H9 (cell line): Measurements from ENCODE around the gene GLCE. TPM values are rescaled to one million over a fixed set of nuclear protein-coding genes. Genes with fewer than 3 reads are reported as not detected.

Experiments
- DNase-seq: peaks from one replicate; pipeline ENCODE4 v3.0.0-alpha.2; 2017
- H2AFZ ChIP-seq: one replicate; pipeline ENCODE4 v1.6.1; 2013; ENCODE audit warnings: mild to moderate bottlenecking, low read length, control low read depth, moderate library complexity
- H2AK5ac ChIP-seq: 2 replicates; pipeline ENCODE4 v1.6.1; 2013; ENCODE audit warnings: low read length, control low read depth, mixed read lengths; ENCODE audit not compliant: insufficient read length
- H2BK120ac ChIP-seq: one replicate; pipeline ENCODE4 v1.6.1; 2013; ENCODE audit warnings: low read depth, mild to moderate bottlenecking, low read length, control low read depth, inconsistent platforms; ENCODE audit not compliant: poor library complexity, severe bottlenecking
- H2BK12ac ChIP-seq: 2 replicates; pipeline ENCODE4 v1.6.1; 2013; ENCODE audit warnings: low read length, control low read depth, mixed read lengths, low read depth; ENCODE audit not compliant: insufficient read length
- H2BK15ac ChIP-seq: 2 replicates; pipeline ENCODE4 v1.6.1; 2013; ENCODE audit warnings: low read depth, low read length, control low read depth
- H2BK20ac ChIP-seq: one replicate; pipeline ENCODE4 v1.6.1; 2013; ENCODE audit warnings: low read depth, mild to moderate bottlenecking, low read length, control low read depth, inconsistent platforms; ENCODE audit not compliant: poor library complexity, severe bottlenecking
- H2BK5ac ChIP-seq: 2 replicates; pipeline ENCODE4 v1.6.1; 2013; ENCODE audit warnings: low read length, control low read depth, mixed read lengths; ENCODE audit not compliant: insufficient read length
- H3K14ac ChIP-seq: 2 replicates; pipeline ENCODE4 v1.6.1; 2013; ENCODE audit warnings: low read length, control low read depth; ENCODE audit not compliant: insufficient read depth
- H3K18ac ChIP-seq: 2 replicates; pipeline ENCODE4 v1.6.1; 2013; ENCODE audit warnings: low read depth, mild to moderate bottlenecking, mixed read lengths, low read length, control low read depth; ENCODE audit not compliant: insufficient read length
- H3K23ac ChIP-seq: 2 replicates; pipeline ENCODE4 v1.6.1; 2013; ENCODE audit warnings: low read length, control low read depth, mixed read lengths, low read depth; ENCODE audit not compliant: insufficient read length
- H3K23me2 ChIP-seq: 2 replicates; pipeline ENCODE4 v1.6.1; 2013; ENCODE audit warnings: low read depth, mild to moderate bottlenecking, mixed read lengths, low read length, control low read depth; ENCODE audit not compliant: insufficient read length, poor library complexity, severe bottlenecking
- H3K27ac ChIP-seq: 2 replicates; pipeline ENCODE4 v1.5.1; 2013; ENCODE audit warnings: low read length, control low read depth, mixed read lengths, low read depth; ENCODE audit not compliant: insufficient read length
- H3K27me3 ChIP-seq: 2 replicates; pipeline ENCODE4 v1.6.1; 2013; ENCODE audit warnings: low read length, control low read depth, inconsistent platforms; ENCODE audit not compliant: insufficient read depth
- H3K4ac ChIP-seq: 2 replicates; pipeline ENCODE4 v1.6.1; 2013; ENCODE audit warnings: low read depth, mild to moderate bottlenecking, control low read depth, inconsistent platforms, low read length, moderate library complexity
- H3K4me1 ChIP-seq: 2 replicates; pipeline ENCODE4 v1.6.1; 2013; ENCODE audit warnings: low read length, control low read depth, inconsistent platforms; ENCODE audit not compliant: insufficient read depth
- H3K4me2 ChIP-seq: 2 replicates; pipeline ENCODE4 v1.6.1; 2013; ENCODE audit warnings: low read length, control low read depth, mixed read lengths; ENCODE audit not compliant: insufficient read length, insufficient read depth
- H3K56ac ChIP-seq: 2 replicates; pipeline ENCODE4 v1.6.1; 2013; ENCODE audit warnings: low read depth, mild to moderate bottlenecking, mixed read lengths, low read length, control low read depth; ENCODE audit not compliant: insufficient read length
- H3K79me1 ChIP-seq: 2 replicates; pipeline ENCODE4 v1.6.1; 2013; ENCODE audit warnings: low read depth, mild to moderate bottlenecking, moderate library complexity, low read length, control low read depth, inconsistent platforms; ENCODE audit not compliant: insufficient read depth, poor library complexity, severe bottlenecking
- H3K79me2 ChIP-seq: 2 replicates; pipeline ENCODE4 v1.6.1; 2013; ENCODE audit warnings: low read length, control low read depth, inconsistent platforms; ENCODE audit not compliant: insufficient read depth
- H3K9ac ChIP-seq: 2 replicates; pipeline ENCODE4 v1.6.1; 2013; ENCODE audit warnings: low read length, control low read depth, mixed read lengths; ENCODE audit not compliant: insufficient read length; ENCODE audit errors: extremely low read depth
- H3K9me3 ChIP-seq: one replicate; pipeline ENCODE4 v1.6.1; 2013; ENCODE audit warnings: low read depth, low read length, inconsistent platforms; ENCODE audit not compliant: control insufficient read depth
- H3T11ph ChIP-seq: one replicate; pipeline ENCODE4 v1.6.1; 2013; ENCODE audit warnings: mild to moderate bottlenecking, low read length, control low read depth, inconsistent platforms
- H4K20me1 ChIP-seq: one replicate; pipeline ENCODE4 v1.6.1; 2013; ENCODE audit not compliant: control insufficient read depth, insufficient read length, insufficient read depth
- H4K5ac ChIP-seq: 2 replicates; pipeline ENCODE4 v1.6.1; 2013; ENCODE audit warnings: low read depth, mild to moderate bottlenecking, mixed read lengths, low read length, control low read depth; ENCODE audit not compliant: insufficient read length
- H4K8ac ChIP-seq: replicated peaks from 2 replicates; pipeline ENCODE4 v1.6.1; 2013; ENCODE audit warnings: low read length, control low read depth, mixed read lengths, low read depth; ENCODE audit not compliant: insufficient read length
- H4K91ac ChIP-seq: 2 replicates; pipeline ENCODE4 v1.6.1; 2013; ENCODE audit warnings: low read depth, mild to moderate bottlenecking, moderate library complexity, mixed read lengths, low read length, control low read depth; ENCODE audit not compliant: insufficient read length
- H3K27ac Mint-ChIP-seq, 3 experiments: 2 replicates in 2 of 3; 3 replicates in 1 of 3; pipeline ENCODE4 v1.8.0; 2020 to 2021; ENCODE audit warnings: mixed read lengths in 3 of 3, mild to moderate bottlenecking in 1 of 3, moderate library complexity in 1 of 3
- H3K27me3 Mint-ChIP-seq: 2 replicates; pipeline ENCODE4 v1.8.0; 2021; ENCODE audit warnings: low read depth, mild to moderate bottlenecking, moderate library complexity, mixed read lengths
- H3K36me3 Mint-ChIP-seq, 3 experiments: 2 replicates in 2 of 3; 3 replicates in 1 of 3; pipeline ENCODE4 v1.8.0; 2020 to 2021; ENCODE audit warnings: low read depth in 3 of 3, mixed read lengths in 3 of 3; ENCODE audit not compliant: insufficient read depth in 1 of 3
- H3K4me1 Mint-ChIP-seq, 2 experiments: 2 replicates each; pipeline ENCODE4 v1.8.0; 2020; ENCODE audit warnings: mixed read lengths in 2 of 2
- H3K4me3 Mint-ChIP-seq, 2 experiments: 2 replicates in 1 of 2; 3 replicates in 1 of 2; pipeline ENCODE4 v1.8.0; 2020 to 2021; ENCODE audit warnings: mild to moderate bottlenecking in 2 of 2, mixed read lengths in 2 of 2, moderate library complexity in 1 of 2
- H3K9me3 Mint-ChIP-seq, 2 experiments: 2 replicates in 1 of 2; 3 replicates in 1 of 2; pipeline ENCODE4 v1.8.0; 2020; ENCODE audit warnings: mild to moderate bottlenecking in 2 of 2, mixed read lengths in 2 of 2, moderate library complexity in 1 of 2
- WGBS: extraction: QIAGEN DNeasy Blood & Tissue Kit; methylation state at CpG from one replicate; pipeline ENCODE4 v1.1.7; 2013; ENCODE audit warnings: missing lambda C conversion rate, low lambda C conversion rate, mixed read lengths; ENCODE audit not compliant: insufficient read length; ENCODE audit errors: extremely low coverage; 5-methylcytosine and 5-hydroxymethylcytosine counted together
- total RNA-seq: library from RNA; stranded (reverse); gene quantifications from 2 replicates; pipeline ENCODE4 v1.2.1, GENCODE V29; 2021
- TF ChIP-seq, protein P1 (sequence below): fragments of 200-600 bp; sonication (generic); conservative IDR thresholded peaks from 3 replicates; pipeline ENCODE4 v1.8.0; 2021; ENCODE audit warnings: antibody characterized with exemption, mild to moderate bottlenecking

Gene GLCE
- total RNA-seq, 1 experiment from 2014 or later, result 12.2 TPM

GRCh38 chr15:69127306-69127705 lies 33.1 kb upstream of the GLCE start:
- Histone ChIP-seq H3K9ac (no peak overlapping the region), H2BK5ac (no peak overlapping the region), H3K4me1 (peaks cover 4% of the 10 kb centered on the region; the same call in 1 of the 2 replicates), H4K5ac (no peak overlapping the region), H3K23me2 (no peaks in the 10 kb centered on the region), H3K27me3 (no peaks in the 10 kb centered on the region), H3K56ac (no peak overlapping the region), H2BK20ac (no peak overlapping the region), H3K4me2 (no peak overlapping the region), H2AFZ (no peak overlapping the region), H2BK12ac (no peak overlapping the region), H3K18ac (no peak overlapping the region), H2BK15ac (no peak overlapping the region), H3K79me2 (no peaks in the 10 kb centered on the region), H2AK5ac (no peak overlapping the region), H3K79me1 (no peaks in the 10 kb centered on the region), H3K14ac (no peak overlapping the region), H4K91ac (no peak overlapping the region), H3K23ac (no peak overlapping the region), H3K27ac (no peak overlapping the region), H4K8ac (no peak overlapping the region), H3K4ac (no peak overlapping the region), H3T11ph (no peak overlapping the region), H2BK120ac (no peak overlapping the region), H4K20me1 (no peaks in the 10 kb centered on the region), H3K9me3 (no peaks in the 10 kb centered on the region)
- WGBS, result no CpG with 5 or more reads among the region's 1 CpG
- TF ChIP-seq, protein P1, sequence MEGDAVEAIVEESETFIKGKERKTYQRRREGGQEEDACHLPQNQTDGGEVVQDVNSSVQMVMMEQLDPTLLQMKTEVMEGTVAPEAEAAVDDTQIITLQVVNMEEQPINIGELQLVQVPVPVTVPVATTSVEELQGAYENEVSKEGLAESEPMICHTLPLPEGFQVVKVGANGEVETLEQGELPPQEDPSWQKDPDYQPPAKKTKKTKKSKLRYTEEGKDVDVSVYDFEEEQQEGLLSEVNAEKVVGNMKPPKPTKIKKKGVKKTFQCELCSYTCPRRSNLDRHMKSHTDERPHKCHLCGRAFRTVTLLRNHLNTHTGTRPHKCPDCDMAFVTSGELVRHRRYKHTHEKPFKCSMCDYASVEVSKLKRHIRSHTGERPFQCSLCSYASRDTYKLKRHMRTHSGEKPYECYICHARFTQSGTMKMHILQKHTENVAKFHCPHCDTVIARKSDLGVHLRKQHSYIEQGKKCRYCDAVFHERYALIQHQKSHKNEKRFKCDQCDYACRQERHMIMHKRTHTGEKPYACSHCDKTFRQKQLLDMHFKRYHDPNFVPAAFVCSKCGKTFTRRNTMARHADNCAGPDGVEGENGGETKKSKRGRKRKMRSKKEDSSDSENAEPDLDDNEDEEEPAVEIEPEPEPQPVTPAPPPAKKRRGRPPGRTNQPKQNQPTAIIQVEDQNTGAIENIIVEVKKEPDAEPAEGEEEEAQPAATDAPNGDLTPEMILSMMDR, result no peak
- DNase-seq, result no peak
- Mint-ChIP-seq H3K9me3 (no peaks in the 10 kb centered on the region), H3K4me3 (no peak overlapping the region), H3K27ac (no peak overlapping the region), H3K4me1 (peaks cover 46 to 56% of the 10 kb centered on the region in 2 experiments), H3K36me3 (no peaks in the 10 kb centered on the region), H3K27me3 (peaks cover 35% of the 10 kb centered on the region)
